Nasal cavity respiratory epithelium epithelial cell of viscerocranial mucosa (primary cell): ENCODE measurements around the gene USP17L20. TPM values are rescaled to one million over a fixed set of nuclear protein-coding genes. Genes with fewer than 3 reads are reported as not detected.

Source experiments
- total RNA-seq: library from RNA; depleted of rRNA; stranded (reverse); fragments of >200 nt; gene quantifications from 2 replicates; pipeline ENCODE4 v1.2.3, GENCODE V29; 2014

USP17L20 gene, protein sequence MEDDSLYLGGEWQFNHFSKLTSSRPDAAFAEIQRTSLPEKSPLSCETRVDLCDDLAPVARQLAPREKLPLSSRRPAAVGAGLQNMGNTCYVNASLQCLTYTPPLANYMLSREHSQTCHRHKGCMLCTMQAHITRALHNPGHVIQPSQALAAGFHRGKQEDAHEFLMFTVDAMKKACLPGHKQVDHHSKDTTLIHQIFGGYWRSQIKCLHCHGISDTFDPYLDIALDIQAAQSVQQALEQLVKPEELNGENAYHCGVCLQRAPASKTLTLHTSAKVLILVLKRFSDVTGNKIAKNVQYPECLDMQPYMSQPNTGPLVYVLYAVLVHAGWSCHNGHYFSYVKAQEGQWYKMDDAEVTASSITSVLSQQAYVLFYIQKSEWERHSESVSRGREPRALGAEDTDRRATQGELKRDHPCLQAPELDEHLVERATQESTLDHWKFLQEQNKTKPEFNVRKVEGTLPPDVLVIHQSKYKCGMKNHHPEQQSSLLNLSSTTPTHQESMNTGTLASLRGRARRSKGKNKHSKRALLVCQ
- total RNA-seq: not detected in 2 replicates

DNA sequence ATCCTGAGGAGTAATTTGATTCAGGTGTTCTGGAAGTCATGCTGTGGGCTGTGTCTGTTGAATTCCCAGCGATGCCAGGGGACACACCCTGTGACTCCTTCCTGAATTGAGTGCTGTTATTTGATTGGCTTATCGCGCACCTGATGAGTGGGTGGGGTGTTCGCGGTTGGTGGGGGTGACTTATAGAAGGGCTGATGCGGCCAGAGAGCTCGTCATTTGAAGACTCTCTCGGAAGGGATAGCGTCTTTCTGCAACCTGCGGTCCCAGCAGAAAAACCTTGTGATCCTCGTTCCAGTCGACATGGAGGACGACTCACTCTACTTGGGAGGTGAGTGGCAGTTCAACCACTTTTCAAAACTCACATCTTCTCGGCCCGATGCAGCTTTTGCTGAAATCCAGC, at the start of gene USP17L20:
TSS of gene USP17L20 (plus strand) at position 301 of the 400 bp plus-strand sequence. CDS start at position 301, 0 bp downstream.

DNA sequence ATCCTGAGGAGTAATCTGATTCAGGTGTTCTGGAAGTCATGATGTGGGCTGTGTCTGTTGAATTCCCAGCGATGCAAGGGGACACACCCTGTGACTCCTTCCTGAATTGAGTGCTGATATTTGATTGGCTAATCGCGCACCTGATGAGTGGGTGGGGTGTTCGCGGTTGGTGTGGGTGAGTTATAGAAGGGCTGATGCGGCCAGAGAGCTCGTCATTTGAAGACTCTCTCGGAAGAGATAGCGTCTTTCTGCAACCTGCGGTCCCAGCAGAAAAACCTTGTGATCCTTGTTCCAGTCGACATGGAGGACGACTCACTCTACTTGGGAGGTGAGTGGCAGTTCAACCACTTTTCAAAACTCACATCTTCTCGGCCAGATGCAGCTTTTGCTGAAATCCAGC, 47.6 kb upstream of the USP17L20 start, which contains the start of gene USP17L10:
TSS of gene USP17L10 (plus strand) at position 301 of the 400 bp plus-strand sequence. CDS start at position 301, 0 bp downstream.

DNA sequence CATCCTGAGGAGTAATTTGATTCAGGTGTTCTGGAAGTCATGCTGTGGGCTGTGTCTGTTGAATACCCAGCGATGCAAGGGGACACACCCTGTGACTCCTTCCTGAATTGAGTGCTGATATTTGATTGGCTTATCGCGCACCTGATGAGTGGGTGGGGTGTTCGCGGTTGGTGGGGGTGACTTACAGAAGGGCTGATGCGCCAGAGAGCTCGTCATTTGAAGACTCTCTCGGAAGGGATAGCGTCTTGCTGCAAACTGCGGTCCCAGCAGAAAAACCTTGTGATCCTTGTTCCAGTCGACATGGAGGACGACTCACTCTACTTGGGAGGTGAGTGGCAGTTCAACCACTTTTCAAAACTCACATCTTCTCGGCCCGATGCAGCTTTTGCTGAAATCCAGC, 42.8 kb upstream of the USP17L20 start, which contains the start of gene USP17L11:
TSS of gene USP17L11 (plus strand) at position 301 of the 400 bp plus-strand sequence. CDS start at position 301, 0 bp downstream.

DNA sequence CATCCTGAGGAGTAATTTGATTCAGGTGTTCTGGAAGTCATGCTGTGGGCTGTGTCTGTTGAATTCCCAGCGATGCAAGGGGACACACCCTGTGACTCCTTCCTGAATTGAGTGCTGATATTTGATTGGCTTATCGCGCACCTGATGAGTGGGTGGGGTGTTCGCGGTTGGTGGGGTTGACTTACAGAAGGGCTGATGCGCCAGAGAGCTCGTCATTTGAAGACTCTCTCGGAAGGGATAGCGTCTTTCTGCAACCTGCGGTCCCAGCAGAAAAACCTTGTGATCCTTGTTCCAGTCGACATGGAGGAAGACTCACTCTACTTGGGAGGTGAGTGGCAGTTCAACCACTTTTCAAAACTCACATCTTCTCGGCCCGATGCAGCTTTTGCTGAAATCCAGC, 38.1 kb upstream of the USP17L20 start, which contains the start of gene USP17L12:
TSS of gene USP17L12 (plus strand) at position 301 of the 400 bp plus-strand sequence. CDS start at position 301, 0 bp downstream.

DNA sequence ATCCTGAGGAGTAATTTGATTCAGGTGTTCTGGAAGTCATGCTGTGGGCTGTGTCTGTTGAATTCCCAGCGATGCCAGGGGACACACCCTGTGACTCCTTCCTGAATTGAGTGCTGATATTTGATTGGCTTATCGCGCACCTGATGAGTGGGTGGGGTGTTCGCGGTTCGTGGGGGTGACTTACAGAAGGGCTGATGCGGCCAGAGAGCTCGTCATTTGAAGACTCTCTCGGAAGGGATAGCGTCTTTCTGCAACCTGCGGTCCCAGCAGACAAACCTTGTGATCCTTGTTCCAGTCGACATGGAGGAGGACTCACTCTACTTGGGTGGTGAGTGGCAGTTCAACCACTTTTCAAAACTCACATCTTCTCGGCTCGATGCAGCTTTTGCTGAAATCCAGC, 33.3 kb upstream of the USP17L20 start, which contains the start of gene USP17L13:
TSS of gene USP17L13 (plus strand) at position 301 of the 400 bp plus-strand sequence. CDS start at position 301, 0 bp downstream.

DNA sequence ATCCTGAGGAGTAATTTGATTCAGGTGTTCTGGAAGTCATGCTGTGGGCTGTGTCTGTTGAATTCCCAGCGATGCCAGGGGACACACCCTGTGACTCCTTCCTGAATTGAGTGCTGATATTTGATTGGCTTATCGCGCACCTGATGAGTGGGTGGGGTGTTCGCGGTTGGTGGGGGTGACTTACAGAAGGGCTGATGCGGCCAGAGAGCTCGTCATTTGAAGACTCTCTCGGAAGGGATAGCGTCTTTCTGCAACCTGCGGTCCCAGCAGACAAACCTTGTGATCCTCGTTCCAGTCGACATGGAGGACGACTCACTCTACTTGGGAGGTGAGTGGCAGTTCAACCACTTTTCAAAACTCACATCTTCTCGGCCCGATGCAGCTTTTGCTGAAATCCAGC, 23.8 kb upstream of the USP17L20 start, which contains the start of gene USP17L15:
TSS of gene USP17L15 (plus strand) at position 301 of the 400 bp plus-strand sequence. CDS start at position 301, 0 bp downstream.

DNA sequence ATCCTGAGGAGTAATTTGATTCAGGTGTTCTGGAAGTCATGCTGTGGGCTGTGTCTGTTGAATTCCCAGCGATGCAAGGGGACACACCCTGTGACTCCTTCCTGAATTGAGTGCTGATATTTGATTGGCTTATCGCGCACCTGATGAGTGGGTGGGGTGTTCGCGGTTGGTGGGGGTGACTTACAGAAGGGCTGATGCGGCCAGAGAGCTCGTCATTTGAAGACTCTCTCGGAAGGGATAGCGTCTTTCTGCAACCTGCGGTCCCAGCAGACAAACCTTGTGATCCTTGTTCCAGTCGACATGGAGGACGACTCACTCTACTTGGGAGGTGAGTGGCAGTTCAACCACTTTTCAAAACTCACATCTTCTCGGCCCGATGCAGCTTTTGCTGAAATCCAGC, 14.3 kb upstream of the USP17L20 start, which contains the start of gene USP17L17:
TSS of gene USP17L17 (plus strand) at position 301 of the 400 bp plus-strand sequence. CDS start at position 301, 0 bp downstream.

DNA sequence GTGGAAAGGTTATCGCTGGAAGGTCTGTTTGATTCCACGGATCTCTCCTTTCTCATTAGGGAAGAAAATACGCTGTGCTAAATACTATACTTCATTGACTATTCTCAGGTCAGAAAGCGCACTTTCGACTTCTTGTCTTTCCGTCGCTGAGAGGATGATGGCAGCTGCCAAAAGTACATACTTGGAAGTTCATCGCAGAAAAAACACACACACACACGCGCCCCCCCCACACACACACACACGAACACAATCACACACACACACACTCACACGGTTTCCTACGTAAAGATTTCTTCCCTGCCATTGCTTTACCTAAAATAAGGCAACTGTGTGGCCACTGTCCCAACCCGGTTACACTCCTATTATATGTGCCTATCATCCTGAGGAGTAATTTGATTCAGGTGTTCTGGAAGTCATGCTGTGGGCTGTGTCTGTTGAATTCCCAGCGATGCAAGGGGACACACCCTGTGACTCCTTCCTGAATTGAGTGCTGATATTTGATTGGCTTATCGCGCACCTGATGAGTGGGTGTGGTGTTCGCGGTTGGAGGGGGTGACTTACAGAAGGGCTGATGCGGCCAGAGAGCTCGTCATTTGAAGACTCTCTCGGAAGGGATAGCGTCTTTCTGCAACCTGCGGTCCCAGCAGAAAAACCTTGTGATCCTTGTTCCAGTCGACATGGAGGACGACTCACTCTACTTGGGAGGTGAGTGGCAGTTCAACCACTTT, 9.8 kb upstream of the USP17L20 start, which contains the start of gene USP17L18:
TSS of gene USP17L18 (plus strand) at position 678 of the 728 bp plus-strand sequence. CDS start at position 678, 0 bp downstream.

DNA sequence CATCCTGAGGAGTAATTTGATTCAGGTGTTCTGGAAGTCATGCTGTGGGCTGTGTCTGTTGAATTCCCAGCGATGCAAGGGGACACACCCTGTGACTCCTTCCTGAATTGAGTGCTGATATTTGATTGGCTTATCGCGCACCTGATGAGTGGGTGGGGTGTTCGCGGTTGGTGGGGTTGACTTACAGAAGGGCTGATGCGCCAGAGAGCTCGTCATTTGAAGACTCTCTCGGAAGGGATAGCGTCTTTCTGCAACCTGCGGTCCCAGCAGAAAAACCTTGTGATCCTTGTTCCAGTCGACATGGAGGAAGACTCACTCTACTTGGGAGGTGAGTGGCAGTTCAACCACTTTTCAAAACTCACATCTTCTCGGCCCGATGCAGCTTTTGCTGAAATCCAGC, 4.8 kb upstream of the USP17L20 start, which contains the start of gene USP17L19:
TSS of gene USP17L19 (plus strand) at position 301 of the 400 bp plus-strand sequence. CDS start at position 301, 0 bp downstream.

DNA sequence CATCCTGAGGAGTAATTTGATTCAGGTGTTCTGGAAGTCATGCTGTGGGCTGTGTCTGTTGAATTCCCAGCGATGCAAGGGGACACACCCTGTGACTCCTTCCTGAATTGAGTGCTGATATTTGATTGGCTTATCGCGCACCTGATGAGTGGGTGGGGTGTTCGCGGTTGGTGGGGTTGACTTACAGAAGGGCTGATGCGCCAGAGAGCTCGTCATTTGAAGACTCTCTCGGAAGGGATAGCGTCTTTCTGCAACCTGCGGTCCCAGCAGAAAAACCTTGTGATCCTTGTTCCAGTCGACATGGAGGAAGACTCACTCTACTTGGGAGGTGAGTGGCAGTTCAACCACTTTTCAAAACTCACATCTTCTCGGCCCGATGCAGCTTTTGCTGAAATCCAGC, 4.6 kb downstream of the USP17L20 start, which contains the start of gene USP17L21:
TSS of gene USP17L21 (plus strand) at position 301 of the 400 bp plus-strand sequence. CDS start at position 301, 0 bp downstream.

DNA sequence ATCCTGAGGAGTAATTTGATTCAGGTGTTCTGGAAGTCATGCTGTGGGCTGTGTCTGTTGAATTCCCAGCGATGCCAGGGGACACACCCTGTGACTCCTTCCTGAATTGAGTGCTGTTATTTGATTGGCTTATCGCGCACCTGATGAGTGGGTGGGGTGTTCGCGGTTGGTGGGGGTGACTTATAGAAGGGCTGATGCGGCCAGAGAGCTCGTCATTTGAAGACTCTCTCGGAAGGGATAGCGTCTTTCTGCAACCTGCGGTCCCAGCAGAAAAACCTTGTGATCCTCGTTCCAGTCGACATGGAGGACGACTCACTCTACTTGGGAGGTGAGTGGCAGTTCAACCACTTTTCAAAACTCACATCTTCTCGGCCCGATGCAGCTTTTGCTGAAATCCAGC, 9.4 kb downstream of the USP17L20 start, which contains the start of gene USP17L22:
TSS of gene USP17L22 (plus strand) at position 301 of the 400 bp plus-strand sequence. CDS start at position 301, 0 bp downstream.

Other genes with a start within 250 kb of the USP17L20 start
- not detected in 2 replicates for gene FAM90A26, start 87.7 kb upstream of the USP17L20 start, total RNA-seq
- not detected in 2 replicates for gene USP17L10, start 47.5 kb upstream of the USP17L20 start, total RNA-seq
- not detected in 2 replicates for gene USP17L11, start 42.7 kb upstream of the USP17L20 start, total RNA-seq
- not detected in 2 replicates for gene USP17L12, start 38.0 kb upstream of the USP17L20 start, total RNA-seq
- gene USP17L13, start 33.2 kb upstream of the USP17L20 start, total RNA-seq: not detected in 2 replicates
- not detected in 2 replicates for gene USP17L15, start 23.7 kb upstream of the USP17L20 start, total RNA-seq
- gene USP17L17, start 14.2 kb upstream of the USP17L20 start, total RNA-seq: not detected in 2 replicates
- not detected in 2 replicates for gene USP17L18, start 9.5 kb upstream of the USP17L20 start, total RNA-seq
- not detected in 2 replicates for gene USP17L19, start 4.7 kb upstream of the USP17L20 start, total RNA-seq
- not detected in 2 replicates for gene USP17L21, start 4.7 kb downstream of the USP17L20 start, total RNA-seq
- gene USP17L22, start 9.5 kb downstream of the USP17L20 start, total RNA-seq: not detected in 2 replicates
- gene USP17L24, start 67.0 kb downstream of the USP17L20 start, total RNA-seq: not detected in 2 replicates
- not detected in 2 replicates for gene USP17L25, start 71.8 kb downstream of the USP17L20 start, total RNA-seq
- gene USP17L26, start 76.5 kb downstream of the USP17L20 start, total RNA-seq: not detected in 2 replicates
- gene USP17L5, start 81.3 kb downstream of the USP17L20 start, total RNA-seq: not detected in 2 replicates
- not detected in 2 replicates for gene USP17L27, start 86.0 kb downstream of the USP17L20 start, total RNA-seq
- not detected in 2 replicates for gene USP17L28, start 90.8 kb downstream of the USP17L20 start, total RNA-seq
- gene USP17L29, start 95.5 kb downstream of the USP17L20 start, total RNA-seq: not detected in 2 replicates
- not detected in 2 replicates for gene USP17L30, start 105.0 kb downstream of the USP17L20 start, total RNA-seq
- not detected in 2 replicates for gene DEFB131A, start 186.3 kb downstream of the USP17L20 start, total RNA-seq